K562 (cell line): ENCODE measurements around the gene PPP1R2C. TPM values are rescaled to one million over a fixed set of nuclear protein-coding genes. Genes with fewer than 3 reads are reported as not detected.

Experiments used
- ATAC-seq: fragments of 200-7000 bp; cut with Tn5 transposase; 3 replicates; pipeline ENCODE4 v1.9.1; 2020; ENCODE audit warnings: moderate library complexity
- BruUV-seq: library from RNA; stranded (reverse); fragments of 400-500 nt; replicated peaks from 2 replicates; lab custom pipeline; 2021; lab: Mats Ljungman, UMichigan
- CTCF ChIA-PET: fragments of 300-600 bp; formaldehyde crosslinking; extraction: SDS; loops from one replicate; lab custom pipeline; 2021; ENCODE audit warnings: low intra/inter-chr PET ratio; lab: Yijun Ruan, JAX
- POLR2A ChIA-PET: fragments of 300-600, 350-650 bp; sonication (Branson Sonifier 250); formaldehyde crosslinking; extraction: SDS; loops from one replicate; lab custom pipeline; 2021; ENCODE audit warnings: antibody characterized with exemption, inconsistent platforms; lab: Yijun Ruan, JAX
- DNase-seq, 4 experiments: peaks; one replicate each; pipeline versions ENCODE4 v3.0.0 to v3.0.0-alpha.2; 2011 to 2018; ENCODE audit warnings: low spot score in 3 of 4, mixed read lengths in 3 of 4; ENCODE audit errors: extremely low read depth in 1 of 4
- FAIRE-seq: peaks from 2 replicates; lab custom pipeline; 2011; peaks lifted over from hg19 to GRCh38; lab: Jason Lieb, UNC
- H2AFZ ChIP-seq: 2 replicates; pipeline ENCODE4 v1.6.0; 2011; ENCODE audit warnings: low read depth, low read length, control low read depth, inconsistent platforms
- H3K27ac ChIP-seq: fragments of 200-600 bp; 3 replicates; pipeline ENCODE4 v1.8.0; 2011; ENCODE audit warnings: low read depth, mild to moderate bottlenecking, control low read depth, inconsistent platforms, low read length, moderate library complexity, mixed read lengths; ENCODE audit errors: extremely low read depth
- H3K27me3 ChIP-seq, 2 experiments: fragments of 300-600 bp in 1 of 2; 2 replicates in 1 of 2; 3 replicates in 1 of 2; pipeline versions ENCODE4 v1.6.0 to v1.8.0; 2011; ENCODE audit warnings: inconsistent platforms in 2 of 2, low read length in 2 of 2, mild to moderate bottlenecking in 1 of 2, mixed read lengths in 1 of 2, moderate library complexity in 1 of 2; ENCODE audit not compliant: control insufficient read depth in 2 of 2, insufficient read depth in 2 of 2
- H3K36me3 ChIP-seq: fragments of 300-600 bp; 3 replicates; pipeline ENCODE4 v1.8.0; 2011; ENCODE audit warnings: mild to moderate bottlenecking, low read length, inconsistent platforms; ENCODE audit not compliant: control insufficient read depth, insufficient read depth
- H3K4me1 ChIP-seq, 2 experiments: fragments of 200-600 bp in 1 of 2; replicated peaks in 1 of 2; 2 replicates in 1 of 2; 3 replicates in 1 of 2; pipeline versions ENCODE4 v1.5.1 to v1.8.0; 2011; ENCODE audit warnings: inconsistent platforms in 2 of 2, low read length in 2 of 2, mild to moderate bottlenecking in 1 of 2, mixed read lengths in 1 of 2, moderate library complexity in 1 of 2; ENCODE audit not compliant: control insufficient read depth in 2 of 2, insufficient read depth in 2 of 2
- H3K4me2 ChIP-seq: 2 replicates; pipeline ENCODE4 v1.6.1; 2011; ENCODE audit warnings: low read length, control low read depth, inconsistent platforms, mixed read lengths; ENCODE audit not compliant: insufficient read depth
- H3K4me3 ChIP-seq: fragments of 200-600 bp; sonication (generic), shearing (Covaris generic); 2 replicates; pipeline ENCODE4 v1.5.1; 2016; ENCODE audit warnings: control low read depth, inconsistent platforms
- H3K79me2 ChIP-seq: fragments of 200-600 bp; 3 replicates; pipeline ENCODE4 v1.8.0; 2011; ENCODE audit warnings: low read length, inconsistent platforms; ENCODE audit not compliant: control insufficient read depth, insufficient read depth
- H3K9ac ChIP-seq, 2 experiments: 2 replicates each; pipeline versions ENCODE4 v1.6.0 to v1.6.1; 2011; ENCODE audit warnings: low read depth in 2 of 2, low read length in 2 of 2, control low read depth in 1 of 2, inconsistent platforms in 1 of 2, mild to moderate bottlenecking in 1 of 2, mixed read lengths in 1 of 2; ENCODE audit not compliant: insufficient read depth in 1 of 2
- H3K9me1 ChIP-seq: one replicate; pipeline ENCODE4 v1.6.0; 2011; ENCODE audit warnings: inconsistent platforms, mild to moderate bottlenecking, low read length, moderate library complexity; ENCODE audit not compliant: control insufficient read depth, insufficient read depth
- H3K9me3 ChIP-seq: replicated peaks from 2 replicates; pipeline ENCODE4 v1.5.1; 2011; ENCODE audit warnings: low read depth, low read length, inconsistent platforms; ENCODE audit not compliant: control insufficient read depth, insufficient read depth
- H4K20me1 ChIP-seq: replicated peaks from 2 replicates; pipeline ENCODE4 v1.6.1; 2011; ENCODE audit warnings: low read length, inconsistent platforms, mixed read lengths; ENCODE audit not compliant: control insufficient read depth, insufficient read depth
- BHLHE40 ChIP-seq: IDR thresholded peaks from 2 replicates; pipeline ENCODE4 v1.6.1; 2011; ENCODE audit warnings: low read length, improper control_type of control experiment
- FOXM1 ChIP-seq, 2 experiments: fragments of 450-650 bp in 1 of 2; sonication (generic) in 1 of 2; formaldehyde crosslinking in 1 of 2; IDR thresholded peaks; 2 replicates each; pipeline versions ENCODE4 v1.6.1 to v1.9.0; 2017 to 2022; ENCODE audit warnings: low read depth in 2 of 2, mild to moderate bottlenecking in 2 of 2, missing genetic modification reagents in 1 of 2, moderate library complexity in 1 of 2
- KDM2B ChIP-seq: fragments of 250-450 bp; sonication (Bioruptor Pico); IDR thresholded peaks from 2 replicates; pipeline ENCODE4 v1.8.0; 2021; ENCODE audit warnings: mild to moderate bottlenecking, moderate library complexity
- L3MBTL2 ChIP-seq: fragments of 450-650 bp; IDR thresholded peaks from 2 replicates; pipeline ENCODE4 v1.6.1; 2016; ENCODE audit warnings: mild to moderate bottlenecking, moderate library complexity
- MNT ChIP-seq, 2 experiments: fragments of 450-650 bp; conservative IDR thresholded peaks; 2 replicates each; pipeline ENCODE4 v1.6.1; 2017; ENCODE audit warnings: mild to moderate bottlenecking in 2 of 2, moderate library complexity in 2 of 2
- SMARCA4 ChIP-seq: fragments of 450-650 bp; IDR thresholded peaks from 2 replicates; pipeline ENCODE4 v1.6.1; 2016
- SRSF7 ChIP-seq: fragments of 200-400 bp; formaldehyde crosslinking; optimal IDR thresholded peaks from 2 replicates; pipeline ENCODE3; 2017; ENCODE audit warnings: mild to moderate bottlenecking, low read depth, low read length
- TBP ChIP-seq: optimal IDR thresholded peaks from 2 replicates; pipeline ENCODE3; 2011; ENCODE audit warnings: low read depth, low read length, improper control_type of control experiment
- ZKSCAN8 ChIP-seq: fragments of 200-800 bp; sonication (Bioruptor generic); IDR thresholded peaks from 2 replicates; pipeline ENCODE4 v1.6.1; 2016; ENCODE audit warnings: missing genetic modification characterization, missing compliant biosample characterization
- ZNF316 ChIP-seq: fragments of 450-650 bp; IDR thresholded peaks from 2 replicates; pipeline ENCODE4 v1.6.1; 2016
- ZNF764 ChIP-seq: fragments of 250-450 bp; sonication (Bioruptor Pico); IDR thresholded peaks from 2 replicates; pipeline ENCODE4 v1.4.0; 2020; ENCODE audit warnings: low read depth, mild to moderate bottlenecking, moderate library complexity
- ZNF766 ChIP-seq: fragments of 200-800 bp; sonication (Bioruptor generic); conservative IDR thresholded peaks from 2 replicates; pipeline ENCODE4 v1.6.1; 2016; ENCODE audit warnings: missing genetic modification characterization, missing compliant biosample characterization
- ZNF785 ChIP-seq: fragments of 250-450 bp; sonication (Bioruptor Pico); IDR thresholded peaks from 2 replicates; pipeline ENCODE4 v1.4.0; 2020; ENCODE audit warnings: mild to moderate bottlenecking
- whole genome bisulfite sequencing: fragments of 100-300 bp; shearing (Covaris generic); methylation state at CpG from one replicate; pipeline ENCODE4 v1.1.6; 2016; ENCODE audit warnings: low coverage, mixed read lengths; ENCODE audit not compliant: insufficient coverage; ENCODE audit errors: missing lambda C conversion rate; 5-methylcytosine and 5-hydroxymethylcytosine counted together
- in situ Hi-C: fragments of 300-500 bp; cut with MboI; formaldehyde crosslinking; loops from 4 replicates; pipeline ENCODE4 v1.15.0; 2018; ENCODE audit warnings: inconsistent platforms, mixed read lengths
- intact Hi-C: fragments of 100-400 bp; cut with micrococcal nuclease; formaldehyde crosslinking; loops from 2 replicates; pipeline ENCODE4 v1.14.2; 2022
- polyA plus RNA-seq, 8 experiments: library from polyadenylated mRNA; depleted of rRNA in 4 of 8; stranded (reverse) in 5 of 8; unstranded in 3 of 8; fragments of >200 nt; fragmentation: Nextera tagmentation in 2 of 8; fragmentation: Illumina TruSeq in 1 of 8; extraction: Ambion mirVana in 2 of 8; extraction: Trizol in 1 of 8; gene quantifications; 2 replicates each; pipeline versions ENCODE4 v1.2.1 to v1.2.3, GENCODE V29; 2011 to 2014; ENCODE audit warnings: inconsistent platforms in 1 of 8, missing spikeins in 1 of 8
- total RNA-seq, 7 experiments: library from RNA; depleted of rRNA in 6 of 7; stranded (reverse); fragments of >200 nt in 6 of 7; fragmentation: Illumina TruSeq in 2 of 7; extraction: Trizol in 2 of 7; gene quantifications; 2 replicates each; pipeline versions ENCODE4 v1.2.1 to v1.2.3, GENCODE V29; 2011 to 2021; ENCODE audit warnings: low replicate concordance in 1 of 7
- TF ChIP-seq, protein P1 (sequence below): fragments of 250-450 bp; sonication (Bioruptor Pico); IDR thresholded peaks from 2 replicates; pipeline ENCODE4 v1.8.0; 2022; ENCODE audit warnings: moderate library complexity, mild to moderate bottlenecking, inconsistent platforms
- TF ChIP-seq, protein P2 (sequence below): sonication (generic); formaldehyde crosslinking; IDR thresholded peaks from 2 replicates; pipeline ENCODE4 v1.9.0; 2022; ENCODE audit warnings: mild to moderate bottlenecking, missing genetic modification reagents
- TF ChIP-seq, protein P3 (sequence below): fragments of 250-450 bp; sonication (Bioruptor Pico); IDR thresholded peaks from 2 replicates; pipeline ENCODE4 v1.8.0; 2022; ENCODE audit warnings: inconsistent platforms, mild to moderate bottlenecking, moderate library complexity, borderline replicate concordance
- TF ChIP-seq, protein P4 (sequence below): fragments of 250-450 bp; sonication (Bioruptor Pico); IDR thresholded peaks from 2 replicates; pipeline ENCODE4 v1.4.0; 2020; ENCODE audit warnings: mild to moderate bottlenecking

Gene PPP1R2C
- total and polyA plus RNA-seq, 9 of the 15 experiments (the other 6 are each of a cell fraction or from before 2014, with no cell fraction given), result not detected

DNA sequence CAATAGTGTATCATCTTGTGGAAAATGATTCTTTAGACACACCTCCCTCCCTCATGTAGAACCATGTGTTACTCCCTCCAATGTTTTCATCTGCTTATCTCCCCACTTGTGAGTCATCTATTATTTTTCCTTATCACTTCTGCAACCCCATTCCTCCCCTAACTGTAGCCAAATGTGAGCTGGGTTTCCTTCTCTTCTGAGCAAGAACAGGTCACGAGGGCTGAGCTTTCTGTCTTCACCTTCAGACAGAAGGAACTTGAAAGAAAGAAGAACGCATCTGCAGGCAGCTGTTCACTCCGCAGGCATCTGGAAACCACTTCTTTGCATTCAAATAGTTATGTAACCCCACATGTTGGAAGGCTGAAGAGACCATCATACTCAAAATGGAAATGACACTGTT lies 1.8 kb downstream of the PPP1R2C start:
- intact Hi-C loops, result no loop called here
- no peaks in the 10 kb centered on the region for H3K36me3 ChIP-seq
- H3K4me1 ChIP-seq, result no peaks in the 10 kb centered on the region
- no peak overlapping the region for H3K4me3 ChIP-seq
- ChIA-PET POLR2A (no interaction called here), CTCF (interaction anchor here (0.6 kb wide), 1 partner anchor 82 kb away, joined by 4 read pairs; no protein-coding TSS in a partner anchor)
- no peak overlapping the region for H2AFZ ChIP-seq
- DNase-seq (no peak), ATAC-seq (no peak), FAIRE-seq (no peak)
- BruUV-seq, result no TSS peak
- no peak for TF ChIP-seq ZNF766
- no peak for TF ChIP-seq TBP
- no peak for TF ChIP-seq ZNF785 (CRISPR knock-in tag)
- TF ChIP-seq FOXM1 (IDR thresholded peaks at IDR 0.05; ENCODE audit: low read depth), result no peak
- TF ChIP-seq FOXM1 (CRISPR knock-in tag; IDR thresholded peaks at IDR 0.05; ENCODE audit: low read depth), result no peak
- no peak for TF ChIP-seq ZNF316
- TF ChIP-seq MNT (conservative IDR thresholded peaks at IDR 0.05), result no peak
- no peak for TF ChIP-seq BHLHE40
- no peak for TF ChIP-seq ZNF764 (CRISPR knock-in tag)
- TF ChIP-seq ZKSCAN8 (CRISPR knock-in tag), result no peak
- TF ChIP-seq, protein P1, sequence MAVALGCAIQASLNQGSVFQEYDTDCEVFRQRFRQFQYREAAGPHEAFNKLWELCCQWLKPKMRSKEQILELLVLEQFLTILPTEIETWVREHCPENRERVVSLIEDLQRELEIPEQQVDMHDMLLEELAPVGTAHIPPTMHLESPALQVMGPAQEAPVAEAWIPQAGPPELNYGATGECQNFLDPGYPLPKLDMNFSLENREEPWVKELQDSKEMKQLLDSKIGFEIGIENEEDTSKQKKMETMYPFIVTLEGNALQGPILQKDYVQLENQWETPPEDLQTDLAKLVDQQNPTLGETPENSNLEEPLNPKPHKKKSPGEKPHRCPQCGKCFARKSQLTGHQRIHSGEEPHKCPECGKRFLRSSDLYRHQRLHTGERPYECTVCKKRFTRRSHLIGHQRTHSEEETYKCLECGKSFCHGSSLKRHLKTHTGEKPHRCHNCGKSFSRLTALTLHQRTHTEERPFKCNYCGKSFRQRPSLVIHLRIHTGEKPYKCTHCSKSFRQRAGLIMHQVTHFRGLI (CRISPR knock-in tag), result no peak
- TF ChIP-seq, protein P2, sequence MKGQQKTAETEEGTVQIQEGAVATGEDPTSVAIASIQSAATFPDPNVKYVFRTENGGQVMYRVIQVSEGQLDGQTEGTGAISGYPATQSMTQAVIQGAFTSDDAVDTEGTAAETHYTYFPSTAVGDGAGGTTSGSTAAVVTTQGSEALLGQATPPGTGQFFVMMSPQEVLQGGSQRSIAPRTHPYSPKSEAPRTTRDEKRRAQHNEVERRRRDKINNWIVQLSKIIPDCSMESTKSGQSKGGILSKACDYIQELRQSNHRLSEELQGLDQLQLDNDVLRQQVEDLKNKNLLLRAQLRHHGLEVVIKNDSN (CRISPR knock-in tag), result no peak
- TF ChIP-seq, protein P3, sequence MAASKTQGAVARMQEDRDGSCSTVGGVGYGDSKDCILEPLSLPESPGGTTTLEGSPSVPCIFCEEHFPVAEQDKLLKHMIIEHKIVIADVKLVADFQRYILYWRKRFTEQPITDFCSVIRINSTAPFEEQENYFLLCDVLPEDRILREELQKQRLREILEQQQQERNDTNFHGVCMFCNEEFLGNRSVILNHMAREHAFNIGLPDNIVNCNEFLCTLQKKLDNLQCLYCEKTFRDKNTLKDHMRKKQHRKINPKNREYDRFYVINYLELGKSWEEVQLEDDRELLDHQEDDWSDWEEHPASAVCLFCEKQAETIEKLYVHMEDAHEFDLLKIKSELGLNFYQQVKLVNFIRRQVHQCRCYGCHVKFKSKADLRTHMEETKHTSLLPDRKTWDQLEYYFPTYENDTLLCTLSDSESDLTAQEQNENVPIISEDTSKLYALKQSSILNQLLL (CRISPR knock-in tag), result no peak
- no peak for TF ChIP-seq SMARCA4
- no peak for TF ChIP-seq KDM2B
- no peak for TF ChIP-seq SRSF7
- TF ChIP-seq, protein P4, sequence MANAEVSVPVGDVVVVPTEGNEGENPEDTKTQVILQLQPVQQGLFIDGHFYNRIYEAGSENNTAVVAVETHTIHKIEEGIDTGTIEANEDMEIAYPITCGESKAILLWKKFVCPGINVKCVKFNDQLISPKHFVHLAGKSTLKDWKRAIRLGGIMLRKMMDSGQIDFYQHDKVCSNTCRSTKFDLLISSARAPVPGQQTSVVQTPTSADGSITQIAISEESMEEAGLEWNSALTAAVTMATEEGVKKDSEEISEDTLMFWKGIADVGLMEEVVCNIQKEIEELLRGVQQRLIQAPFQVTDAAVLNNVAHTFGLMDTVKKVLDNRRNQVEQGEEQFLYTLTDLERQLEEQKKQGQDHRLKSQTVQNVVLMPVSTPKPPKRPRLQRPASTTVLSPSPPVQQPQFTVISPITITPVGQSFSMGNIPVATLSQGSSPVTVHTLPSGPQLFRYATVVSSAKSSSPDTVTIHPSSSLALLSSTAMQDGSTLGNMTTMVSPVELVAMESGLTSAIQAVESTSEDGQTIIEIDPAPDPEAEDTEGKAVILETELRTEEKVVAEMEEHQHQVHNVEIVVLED (CRISPR knock-in tag), result no peak
- no peak for TF ChIP-seq L3MBTL2
- H4K20me1 ChIP-seq, result no peaks in the 10 kb centered on the region
- no peaks in the 10 kb centered on the region for H3K9me3 ChIP-seq
- H3K4me2 ChIP-seq, result no peak overlapping the region
- H3K9ac ChIP-seq, result no peak overlapping the region
- H3K27ac ChIP-seq, result no peak overlapping the region
- H3K27me3 ChIP-seq, result no peaks in the 10 kb centered on the region
- WGBS, result 0% methylated on average over 2 of the region's 3 CpGs
- no peaks in the 10 kb centered on the region for H3K9me1 ChIP-seq
- in situ Hi-C loops, result no loop called here
- no peaks in the 10 kb centered on the region for H3K79me2 ChIP-seq
